Tibial nerve (tissue), 3 donors: ENCODE measurements around the gene GALNT5.

Experiments
- CTCF ChIP-seq, 5 experiments: fragments of 200-600 bp in 3 of 5; fragments of 450-650 bp in 2 of 5; sonication (generic) in 3 of 5; IDR thresholded peaks; one replicate each; pipeline ENCODE4 v1.5.1; 2016 to 2019; ENCODE audit warnings: antibody characterized with exemption in 5 of 5, mild to moderate bottlenecking in 3 of 5, moderate library complexity in 2 of 5
- POLR2A ChIP-seq, 2 donors: fragments of 450-650 bp; IDR thresholded peaks; one replicate each; pipeline ENCODE4 v1.6.1; 2017; ENCODE audit warnings: antibody characterized with exemption in 2 of 2, mild to moderate bottlenecking in 2 of 2, moderate library complexity in 2 of 2

- no peak for TF ChIP-seq CTCF (IDR thresholded peaks at IDR 0.05)
- no peak for TF ChIP-seq POLR2A (IDR thresholded peaks at IDR 0.05)
Measured at GRCh38 chr2:157327200-157327599, 69.7 kb downstream of the GALNT5 start.
